ENCODE data around the gene FYCO1. TPM values are rescaled to one million over a fixed set of nuclear protein-coding genes. Genes with fewer than 3 reads are reported as not detected.

Gene FYCO1
- total RNA-seq, 4 donors from 2014 or later, result 45.3 to 64.5 (median 53.7) TPM

DNA sequence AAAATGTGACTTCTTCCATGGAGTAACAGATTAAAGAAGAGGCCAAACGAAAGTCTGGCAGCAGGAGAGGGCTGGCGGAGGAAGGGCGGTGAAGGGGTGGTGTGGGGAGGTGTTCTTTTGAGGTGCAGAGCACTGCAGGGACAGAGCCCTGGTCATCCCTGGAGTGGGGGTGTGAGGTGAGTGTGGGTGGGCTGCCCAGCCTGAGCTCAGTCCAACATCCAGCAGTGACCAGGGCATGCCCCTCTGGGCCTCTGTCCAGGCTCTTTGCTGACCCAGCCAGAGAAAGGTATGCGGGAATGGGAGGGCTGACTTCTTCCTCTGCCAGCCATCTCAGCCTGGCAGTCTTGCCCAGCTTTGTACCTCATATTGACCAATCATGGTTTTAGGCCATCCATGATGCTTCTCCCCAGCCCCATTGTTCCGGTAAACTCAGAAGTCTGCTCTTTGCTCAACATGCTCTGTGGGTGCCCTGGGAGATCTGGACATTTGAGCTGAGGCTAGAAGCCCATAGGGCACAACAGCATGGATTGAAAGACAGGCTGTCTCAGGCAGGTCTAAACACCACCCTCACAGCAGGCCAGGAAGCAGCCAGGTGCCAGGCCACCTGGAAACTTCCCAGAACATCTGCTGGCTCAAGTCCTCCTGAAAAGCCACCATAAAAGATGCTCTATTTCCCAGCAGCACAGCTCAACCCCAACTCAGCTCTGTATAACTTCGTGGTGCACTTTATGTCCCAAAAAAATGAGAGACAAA, 78.3 kb downstream of the FYCO1 start:
- Histone ChIP-seq H3K9me3 (no peaks in the 10 kb centered on the region), H3K27ac (no peak overlapping the region), H3K27me3 (no peaks in the 10 kb centered on the region), H3K36me3 (peaks cover 40% of the 10 kb centered on the region), H3K4me1 (peaks cover 8% of the 10 kb centered on the region), H3K4me3 (no peak overlapping the region)
- 70% methylated on average over 5 of the region's 6 CpGs for WGBS
- no peak for DNase-seq (ENCODE audit: low spot score in 2 of 2)
- TF ChIP-seq POLR2AphosphoS5 (IDR thresholded peaks at IDR 0.05), result no peak
- TF ChIP-seq, protein P1, sequence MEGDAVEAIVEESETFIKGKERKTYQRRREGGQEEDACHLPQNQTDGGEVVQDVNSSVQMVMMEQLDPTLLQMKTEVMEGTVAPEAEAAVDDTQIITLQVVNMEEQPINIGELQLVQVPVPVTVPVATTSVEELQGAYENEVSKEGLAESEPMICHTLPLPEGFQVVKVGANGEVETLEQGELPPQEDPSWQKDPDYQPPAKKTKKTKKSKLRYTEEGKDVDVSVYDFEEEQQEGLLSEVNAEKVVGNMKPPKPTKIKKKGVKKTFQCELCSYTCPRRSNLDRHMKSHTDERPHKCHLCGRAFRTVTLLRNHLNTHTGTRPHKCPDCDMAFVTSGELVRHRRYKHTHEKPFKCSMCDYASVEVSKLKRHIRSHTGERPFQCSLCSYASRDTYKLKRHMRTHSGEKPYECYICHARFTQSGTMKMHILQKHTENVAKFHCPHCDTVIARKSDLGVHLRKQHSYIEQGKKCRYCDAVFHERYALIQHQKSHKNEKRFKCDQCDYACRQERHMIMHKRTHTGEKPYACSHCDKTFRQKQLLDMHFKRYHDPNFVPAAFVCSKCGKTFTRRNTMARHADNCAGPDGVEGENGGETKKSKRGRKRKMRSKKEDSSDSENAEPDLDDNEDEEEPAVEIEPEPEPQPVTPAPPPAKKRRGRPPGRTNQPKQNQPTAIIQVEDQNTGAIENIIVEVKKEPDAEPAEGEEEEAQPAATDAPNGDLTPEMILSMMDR (IDR thresholded peaks at IDR 0.05), result no peak
- TF ChIP-seq EP300 (IDR thresholded peaks at IDR 0.05), result no peak
- no peak for TF ChIP-seq POLR2A (IDR thresholded peaks at IDR 0.05)

DNA sequence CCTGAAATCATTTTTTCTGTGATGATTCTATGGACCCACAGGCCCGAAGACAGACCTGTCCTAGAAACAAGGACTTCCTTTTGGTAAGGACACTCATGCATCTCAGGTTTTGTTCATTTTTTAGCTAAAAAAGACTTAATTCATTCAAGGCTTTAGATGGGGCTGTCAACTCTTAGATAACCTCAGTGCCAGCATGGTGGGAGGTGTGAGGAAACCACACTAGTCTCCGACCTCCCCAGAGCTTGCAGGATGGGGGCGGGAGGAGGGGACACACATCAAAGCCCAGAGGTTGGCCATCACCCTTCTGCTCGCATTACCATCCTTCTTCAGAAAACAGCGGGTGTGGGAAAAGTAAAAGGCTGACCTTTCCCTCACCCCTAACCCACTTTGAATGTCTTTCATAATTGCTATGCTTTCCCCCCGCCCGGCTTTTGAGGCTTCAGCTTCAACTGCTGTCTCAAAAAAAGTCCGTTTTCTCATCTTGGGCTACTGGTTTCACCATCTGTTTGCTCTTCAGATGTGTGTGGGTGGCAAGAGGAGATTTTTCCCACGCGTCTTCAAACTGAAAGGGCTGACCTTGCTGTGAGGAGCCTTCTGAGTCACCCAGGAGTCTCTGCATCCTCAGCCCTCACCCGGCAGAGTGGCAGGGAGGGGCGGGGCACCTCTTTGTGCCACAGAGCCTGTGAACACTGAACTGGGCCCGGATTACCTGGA, 79.9 kb downstream of the FYCO1 start:
- H3K27me3 ChIP-seq, result no peaks in the 10 kb centered on the region
- H3K27ac ChIP-seq, result no peak overlapping the region
- no peak overlapping the region for H3K4me3 ChIP-seq
- H3K36me3 ChIP-seq, result peaks cover 23% of the 10 kb centered on the region
- no peaks in the 10 kb centered on the region for H3K9me3 ChIP-seq
- H3K4me1 ChIP-seq, result peaks cover 8% of the 10 kb centered on the region
- WGBS, result 53% methylated on average over 13 of the region's 13 CpGs
- DNase-seq (ENCODE audit: low spot score in 2 of 2), result peak in 1 of 2 donors; percentile 59
- TF ChIP-seq POLR2AphosphoS5 (IDR thresholded peaks at IDR 0.05), result no peak

DNA sequence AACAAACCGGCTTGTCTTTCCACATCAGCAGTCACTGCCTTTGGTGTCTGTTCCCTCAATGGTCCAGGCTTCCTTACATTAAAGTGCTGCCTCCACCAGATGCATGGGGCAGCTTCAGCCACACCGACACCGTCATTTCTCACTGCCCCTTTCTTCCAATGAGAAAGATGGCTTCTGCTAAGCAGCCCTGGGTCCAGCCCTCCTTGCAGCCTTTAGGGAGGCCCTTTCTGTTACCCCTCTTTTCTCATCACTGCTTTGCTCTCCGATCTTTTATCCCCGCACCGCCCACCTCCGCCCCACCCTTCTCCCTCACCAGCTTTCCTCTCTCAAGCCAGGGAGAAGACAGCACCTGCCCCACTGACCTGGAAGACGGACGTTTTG, 80.6 kb downstream of the FYCO1 start:
- no peak overlapping the region for H3K4me3 ChIP-seq
- WGBS, result 88% methylated on average over 9 of the region's 9 CpGs
- peaks cover 17% of the 10 kb centered on the region for H3K36me3 ChIP-seq
- H3K27me3 ChIP-seq, result no peaks in the 10 kb centered on the region
- peaks cover 8% of the 10 kb centered on the region for H3K4me1 ChIP-seq
- H3K27ac ChIP-seq, result no peak overlapping the region
- TF ChIP-seq, protein P1 (IDR thresholded peaks at IDR 0.05), result no peak
- TF ChIP-seq EP300 (IDR thresholded peaks at IDR 0.05) (no peak), POLR2AphosphoS5 (IDR thresholded peaks at IDR 0.05) (no peak), POLR2A (IDR thresholded peaks at IDR 0.05) (no peak)
- peak in 1 of 2 donors; percentile 57 for DNase-seq (ENCODE audit: low spot score in 2 of 2)
- H3K9me3 ChIP-seq, result no peaks in the 10 kb centered on the region

DNA sequence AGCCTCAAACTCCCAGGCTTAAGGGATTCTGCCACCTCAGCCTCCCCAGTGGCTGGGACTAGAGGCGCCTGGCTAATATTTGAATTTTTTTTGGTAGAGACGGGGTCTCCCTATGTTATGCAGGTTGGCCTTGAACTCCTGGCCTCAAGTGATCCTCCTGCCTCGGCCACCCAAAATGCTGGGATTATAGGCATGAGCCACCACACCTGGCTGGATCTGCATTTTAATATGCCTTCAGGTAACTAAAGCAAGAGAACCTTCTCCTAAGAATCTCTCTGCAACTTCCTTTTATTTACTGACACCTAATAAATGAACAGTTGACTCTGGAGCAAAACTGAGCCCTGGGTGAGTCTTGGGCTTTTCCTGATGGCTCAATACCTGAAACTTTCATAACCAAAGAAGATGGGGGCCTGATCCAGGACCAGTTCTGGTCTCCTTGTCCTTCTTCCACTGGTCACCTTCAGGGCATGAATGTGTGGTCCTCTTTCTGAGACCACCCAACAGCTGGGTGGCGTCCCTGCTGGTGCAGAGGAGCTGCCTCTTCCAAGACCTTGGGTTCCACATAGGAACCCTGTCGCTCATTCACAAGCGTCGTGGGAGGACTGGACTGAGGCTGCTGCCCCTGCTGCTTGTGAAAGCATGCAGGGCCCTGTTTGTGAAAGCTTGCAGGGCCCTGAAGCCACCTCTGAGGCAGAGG, 81.1 kb downstream of the FYCO1 start:
- no peaks in the 10 kb centered on the region for H3K27me3 ChIP-seq
- H3K27ac ChIP-seq, result no peak overlapping the region
- no peak overlapping the region for H3K4me3 ChIP-seq
- TF ChIP-seq POLR2A (IDR thresholded peaks at IDR 0.05), result no peak
- DNase-seq (ENCODE audit: low spot score in 2 of 2), result peak in 1 of 2 donors; percentile 23
- H3K9me3 ChIP-seq, result no peaks in the 10 kb centered on the region
- peaks cover 11% of the 10 kb centered on the region for H3K36me3 ChIP-seq
- H3K4me1 ChIP-seq, result peaks cover 8% of the 10 kb centered on the region
- WGBS, result 88% methylated on average over 7 of the region's 7 CpGs

DNA sequence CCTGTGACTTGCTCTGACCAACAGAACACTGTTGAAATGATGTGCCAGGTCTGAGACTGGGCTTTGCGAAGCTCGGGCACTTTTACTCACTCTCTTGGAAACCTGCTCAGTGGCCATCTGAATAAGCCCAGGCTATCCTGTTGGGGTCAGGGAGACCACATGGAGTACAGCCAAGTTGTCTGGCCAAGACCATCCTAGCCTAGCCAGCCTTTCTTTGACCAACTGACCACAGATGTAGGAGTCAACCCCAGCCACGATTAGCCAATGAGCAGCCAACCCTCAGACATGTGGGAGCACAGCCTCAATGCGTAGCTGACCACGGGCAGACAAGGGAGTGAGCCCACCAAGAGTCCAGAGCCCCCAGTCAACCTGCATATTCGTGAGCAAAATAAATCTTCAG, 83.2 kb downstream of the FYCO1 start:
- no peak overlapping the region for H3K27ac ChIP-seq
- WGBS, result 89% methylated on average over 6 of the region's 6 CpGs
- no peaks in the 10 kb centered on the region for H3K9me3 ChIP-seq
- no peaks in the 10 kb centered on the region for H3K27me3 ChIP-seq
- no peak overlapping the region for H3K4me3 ChIP-seq
- DNase-seq (ENCODE audit: low spot score in 2 of 2), result peak in 1 of 2 donors; percentile 61
- H3K36me3 ChIP-seq, result peaks cover 3% of the 10 kb centered on the region
- peaks cover 8% of the 10 kb centered on the region for H3K4me1 ChIP-seq
- TF ChIP-seq EP300 (IDR thresholded peaks at IDR 0.05), result no peak
- TF ChIP-seq, protein P1 (IDR thresholded peaks at IDR 0.05), result no peak
- TF ChIP-seq POLR2A (IDR thresholded peaks at IDR 0.05), result no peak
- TF ChIP-seq POLR2AphosphoS5 (IDR thresholded peaks at IDR 0.05), result no peak
